ENCODE measurements around the gene VKORC1L1. TPM values are rescaled to one million over a fixed set of nuclear protein-coding genes. Genes with fewer than 3 reads are reported as not detected.
"Not testable (repeated sequence)": the region's sequence is repeated elsewhere in the genome, so short reads cannot be mapped to it uniquely, and the experiment has no call there.

The VKORC1L1 gene
- total and polyA plus RNA-seq, 8 donors, result 3.4 to 12.0 (median 8.0) TPM

- no peak overlapping the region for H3K4me3 ChIP-seq
- no peaks in the 10 kb centered on the region for H3K27me3 ChIP-seq
- H3K27ac ChIP-seq, result no peak overlapping the region
- DNase-seq, result peak in 2 of 6 donors; percentile 45 to 64
- H3K4me1 ChIP-seq, result no peaks in the 10 kb centered on the region
- no peak for FAIRE-seq
- peak in 3 of 4 donors; percentile 9 to 99 (median 92) for ATAC-seq
- TF ChIP-seq CTCF (IDR thresholded peaks at IDR 0.05), result peak in 1 of 4 donors; percentile 37
- intact Hi-C loops (cut with DNase I), result no loop called here
- H3K9me3 ChIP-seq, result no peaks in the 10 kb centered on the region
- no peaks in the 10 kb centered on the region for H3K36me3 ChIP-seq
- 92 to 95% methylated on average over 4 of the region's 4 CpGs for WGBS, 2 donors
Observed at GRCh38 chr7:65840446-65840845, 32.4 kb upstream of the VKORC1L1 start.

- H3K36me3 ChIP-seq; intact Hi-C loops (cut with DNase I); H3K9me3 ChIP-seq; H3K27me3 ChIP-seq; H3K27ac ChIP-seq; H3K4me1 ChIP-seq; ATAC-seq; H3K4me3 ChIP-seq; FAIRE-seq; DNase-seq: not testable (repeated sequence)
Observed at GRCh38 chr7:65843616-65844015, 29.3 kb upstream of the VKORC1L1 start.

- TF ChIP-seq CTCF (IDR thresholded peaks at IDR 0.05), result no peak
- Histone ChIP-seq H3K36me3 (no peaks in the 10 kb centered on the region), H3K27ac (no peak overlapping the region), H3K4me3 (no peak overlapping the region), H3K27me3 (no peaks in the 10 kb centered on the region), H3K9me3 (no peaks in the 10 kb centered on the region), H3K4me1 (no peaks in the 10 kb centered on the region)
- ATAC-seq (peak in 3 of 4 donors; percentile 48 to 57 (median 50)), FAIRE-seq (no peak), DNase-seq (peak in 5 of 6 donors; percentile 17 to 55 (median 31))
- intact Hi-C loops (cut with DNase I), result no loop called here
- WGBS, 2 donors, result 24 to 26% methylated on average over 4 of the region's 4 CpGs
Observed at GRCh38 chr7:65846008-65846570, 26.8 kb upstream of the VKORC1L1 start.

GRCh38 chr7:65853426-65853825 is 19.4 kb upstream of the VKORC1L1 start:
- DNase-seq; H3K36me3 ChIP-seq; intact Hi-C loops (cut with DNase I); H3K27ac ChIP-seq; H3K4me3 ChIP-seq; H3K9me3 ChIP-seq; ATAC-seq; H3K4me1 ChIP-seq; H3K27me3 ChIP-seq; FAIRE-seq: not testable (repeated sequence)
- whole genome bisulfite sequencing, 2 donors, result 79 to 86% methylated on average over 3 of the region's 3 CpGs

GRCh38 chr7:65853892-65854291 is 19.0 kb upstream of the VKORC1L1 start:
- H3K27me3 ChIP-seq; H3K4me1 ChIP-seq; H3K36me3 ChIP-seq; FAIRE-seq; DNase-seq; ATAC-seq; H3K4me3 ChIP-seq; H3K27ac ChIP-seq; intact Hi-C loops (cut with DNase I); H3K9me3 ChIP-seq: not testable (repeated sequence)
- WGBS, 2 donors, result 86 to 90% methylated on average over 7 of the region's 7 CpGs

GRCh38 chr7:65857321-65857894 is 15.5 kb upstream of the VKORC1L1 start:
- 63 to 86% methylated on average over 3 to 4 of the region's 5 CpGs for WGBS, 2 donors
- DNase-seq; H3K36me3 ChIP-seq; ATAC-seq; H3K27ac ChIP-seq; FAIRE-seq; H3K4me1 ChIP-seq; H3K4me3 ChIP-seq; intact Hi-C loops (cut with DNase I); H3K9me3 ChIP-seq; H3K27me3 ChIP-seq: not testable (repeated sequence)

GRCh38 chr7:65858660-65859059 is 14.2 kb upstream of the VKORC1L1 start:
- H3K36me3 ChIP-seq; intact Hi-C loops (cut with DNase I); H3K27ac ChIP-seq; H3K4me1 ChIP-seq; ATAC-seq; H3K4me3 ChIP-seq; FAIRE-seq; H3K27me3 ChIP-seq; DNase-seq; H3K9me3 ChIP-seq: not testable (repeated sequence)
- WGBS, 2 donors, result 97 to 99% methylated on average over 4 of the region's 4 CpGs

- intact Hi-C loops (cut with DNase I); FAIRE-seq; H3K27ac ChIP-seq; ATAC-seq; DNase-seq; H3K4me1 ChIP-seq; H3K27me3 ChIP-seq; H3K36me3 ChIP-seq; H3K4me3 ChIP-seq; H3K9me3 ChIP-seq: not testable (repeated sequence)
- 49 to 54% methylated on average over 3 of the region's 3 CpGs for WGBS, 2 donors
Observed at GRCh38 chr7:65866244-65866643, 6.6 kb upstream of the VKORC1L1 start.

GRCh38 chr7:65867681-65868080 is 5.2 kb upstream of the VKORC1L1 start:
- H3K27ac ChIP-seq; FAIRE-seq; H3K36me3 ChIP-seq; DNase-seq; H3K9me3 ChIP-seq; H3K27me3 ChIP-seq; ATAC-seq; H3K4me3 ChIP-seq; H3K4me1 ChIP-seq; intact Hi-C loops (cut with DNase I): not testable (repeated sequence)
- WGBS, 2 donors, result 82 to 88% methylated on average over 2 of the region's 2 CpGs

GRCh38 chr7:65869312-65869711 is 3.6 kb upstream of the VKORC1L1 start:
- intact Hi-C loops (cut with DNase I); H3K36me3 ChIP-seq; H3K4me1 ChIP-seq; ATAC-seq; H3K27ac ChIP-seq; DNase-seq; H3K4me3 ChIP-seq; FAIRE-seq; H3K9me3 ChIP-seq; H3K27me3 ChIP-seq: not testable (repeated sequence)
- WGBS, 2 donors, result 70 to 80% methylated on average over 5 of the region's 5 CpGs
